Activated CD4-positive, alpha-beta T cell treated with anti-CD3 and anti-CD28 coated beads, Interleukin-2, Interleukin-6, amounts not matched to agents 100 ng/mL and 50 ng/mL, durations not matched to agents 16 hours and 8 hours (primary cell): Measurements from ENCODE around the gene FN1.
A peak's percentile ranks its signal among the peaks of the same experiment; 100 is the strongest.
"Not testable (repeated sequence)": the region's sequence is repeated elsewhere in the genome, so short reads cannot be mapped to it uniquely, and the experiment has no call there.

Experiments used
- DNase-seq: peaks from one replicate; pipeline ENCODE4 v3.0.0-alpha.2; 2020

The FN1 gene

GRCh38 chr2:215324811-215325210 lies 111.1 kb downstream of the FN1 start:
- DNase-seq: no peak

- DNase-seq: no peak
Observed at GRCh38 chr2:215320679-215321078, 115.2 kb downstream of the FN1 start.

- no peak for DNase-seq
Observed at GRCh38 chr2:215320102-215320501, 115.8 kb downstream of the FN1 start.

GRCh38 chr2:215319500-215319899 lies 116.4 kb downstream of the FN1 start:
- DNase-seq: no peak

- DNase-seq: no peak
Observed at GRCh38 chr2:215316336-215316735, 119.5 kb downstream of the FN1 start.

GRCh38 chr2:215315301-215315700 lies 120.6 kb downstream of the FN1 start:
- no peak for DNase-seq

- no peak for DNase-seq
Observed at GRCh38 chr2:215314896-215315295, 121.0 kb downstream of the FN1 start.

GRCh38 chr2:215313255-215313613 lies 122.6 kb downstream of the FN1 start:
- no peak for DNase-seq

GRCh38 chr2:215311625-215312396 lies 124.1 kb downstream of the FN1 start, which contains the start of gene ATIC:
Gene ATIC (plus strand): TSS chr2:215312059. CDS start chr2:215312143, 84 bp downstream.
- peak; percentile 95 for DNase-seq

- not testable (repeated sequence) for DNase-seq
Observed at GRCh38 chr2:215311259-215311624, 124.6 kb downstream of the FN1 start.
